ENCODE measurements around the gene TRIM47.

GRCh38 chr17:75835654-75835987 is 42.8 kb downstream of the TRIM47 start:
- TF ChIP-seq POLR2A (IDR thresholded peaks at IDR 0.05; ENCODE audit: extremely low read depth, insufficient read length), result no peak
- no peak for TF ChIP-seq CTCF (IDR thresholded peaks at IDR 0.05; ENCODE audit: low read depth, low read length)

All from NB4 (cell line).